Gastroesophageal sphincter (tissue), 3 donors: ENCODE data around the gene PHRF1.

Experiments
- EP300 ChIP-seq: sonication (generic); formaldehyde crosslinking; IDR thresholded peaks from one replicate; pipeline ENCODE4 v1.6.1; 2017; ENCODE audit warnings: antibody characterized with exemption, mild to moderate bottlenecking
- POLR2A ChIP-seq, 2 donors: fragments of 450-650 bp; IDR thresholded peaks; one replicate each; pipeline ENCODE4 v1.6.1; 2017; ENCODE audit warnings: antibody characterized with exemption in 2 of 2, mild to moderate bottlenecking in 2 of 2, moderate library complexity in 1 of 2
- POLR2AphosphoS5 ChIP-seq: sonication (generic); formaldehyde crosslinking; IDR thresholded peaks from one replicate; pipeline ENCODE4 v1.6.1; 2017; ENCODE audit warnings: antibody characterized with exemption
- TF ChIP-seq, protein P1 (sequence below), 4 experiments: fragments of 200-600 bp in 2 of 4; fragments of 450-650 bp in 2 of 4; sonication (generic) in 1 of 4; IDR thresholded peaks; one replicate each; pipeline ENCODE4 v1.5.1; 2017 to 2019; ENCODE audit warnings: antibody characterized with exemption in 4 of 4, mild to moderate bottlenecking in 2 of 4, moderate library complexity in 2 of 4

- TF ChIP-seq POLR2AphosphoS5 (no peak), EP300 (no peak), POLR2A (IDR thresholded peaks at IDR 0.05) (no peak)
- TF ChIP-seq, protein P1, sequence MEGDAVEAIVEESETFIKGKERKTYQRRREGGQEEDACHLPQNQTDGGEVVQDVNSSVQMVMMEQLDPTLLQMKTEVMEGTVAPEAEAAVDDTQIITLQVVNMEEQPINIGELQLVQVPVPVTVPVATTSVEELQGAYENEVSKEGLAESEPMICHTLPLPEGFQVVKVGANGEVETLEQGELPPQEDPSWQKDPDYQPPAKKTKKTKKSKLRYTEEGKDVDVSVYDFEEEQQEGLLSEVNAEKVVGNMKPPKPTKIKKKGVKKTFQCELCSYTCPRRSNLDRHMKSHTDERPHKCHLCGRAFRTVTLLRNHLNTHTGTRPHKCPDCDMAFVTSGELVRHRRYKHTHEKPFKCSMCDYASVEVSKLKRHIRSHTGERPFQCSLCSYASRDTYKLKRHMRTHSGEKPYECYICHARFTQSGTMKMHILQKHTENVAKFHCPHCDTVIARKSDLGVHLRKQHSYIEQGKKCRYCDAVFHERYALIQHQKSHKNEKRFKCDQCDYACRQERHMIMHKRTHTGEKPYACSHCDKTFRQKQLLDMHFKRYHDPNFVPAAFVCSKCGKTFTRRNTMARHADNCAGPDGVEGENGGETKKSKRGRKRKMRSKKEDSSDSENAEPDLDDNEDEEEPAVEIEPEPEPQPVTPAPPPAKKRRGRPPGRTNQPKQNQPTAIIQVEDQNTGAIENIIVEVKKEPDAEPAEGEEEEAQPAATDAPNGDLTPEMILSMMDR (IDR thresholded peaks at IDR 0.05): no peak
Measured at GRCh38 chr11:643366-643765, 67.1 kb downstream of the PHRF1 start.
